GM18502 (cell line): Measurements from ENCODE around the gene MYBPHL.

Experiments used
- ATAC-seq: cut with Tn5 transposase; IDR thresholded peaks from one replicate; pipeline ENCODE4 v1.9.1; 2021; ENCODE audit warnings: mild to moderate bottlenecking; ENCODE audit not compliant: unreplicated experiment, poor library complexity

The MYBPHL gene

GRCh38 chr1:109254621-109255096 is 52.2 kb downstream of the MYBPHL start:
- no peak for ATAC-seq

- ATAC-seq, result no peak
Measured at GRCh38 chr1:109253803-109254620, 52.8 kb downstream of the MYBPHL start.

- no peak for ATAC-seq
Measured at GRCh38 chr1:109252893-109253802, 53.7 kb downstream of the MYBPHL start.

- no peak for ATAC-seq
Measured at GRCh38 chr1:109252167-109252892, 54.5 kb downstream of the MYBPHL start.

GRCh38 chr1:109251277-109252166 is 55.3 kb downstream of the MYBPHL start:
- ATAC-seq, result no peak

- no peak for ATAC-seq
Measured at GRCh38 chr1:109250454-109251276, 56.1 kb downstream of the MYBPHL start.

GRCh38 chr1:109249654-109250401 is 57.0 kb downstream of the MYBPHL start:
- peak; percentile 32 for ATAC-seq

GRCh38 chr1:109248797-109249629 is 57.8 kb downstream of the MYBPHL start, which contains the start of gene CELSR2:
TSS of gene CELSR2 (plus strand) at chr1:109249539. CDS start at chr1:109250080, 541 bp downstream.
- peak; percentile 82 for ATAC-seq

- no peak for ATAC-seq
Measured at GRCh38 chr1:109248444-109248796, 58.4 kb downstream of the MYBPHL start.

- no peak for ATAC-seq
Measured at GRCh38 chr1:109247401-109248365, 59.1 kb downstream of the MYBPHL start.

GRCh38 chr1:109246141-109246551 is 60.7 kb downstream of the MYBPHL start:
- ATAC-seq, result no peak

GRCh38 chr1:109243860-109244552 is 62.8 kb downstream of the MYBPHL start:
- ATAC-seq, result no peak

GRCh38 chr1:109243221-109243620 is 63.6 kb downstream of the MYBPHL start:
- no peak for ATAC-seq

- no peak for ATAC-seq
Measured at GRCh38 chr1:109242387-109242786, 64.4 kb downstream of the MYBPHL start.
